ENCODE data around the gene PHETA2. TPM values are rescaled to one million over a fixed set of nuclear protein-coding genes. Genes with fewer than 3 reads are reported as not detected.
"Not testable (repeated sequence)": the region's sequence is repeated elsewhere in the genome, so short reads cannot be mapped to it uniquely, and the experiment has no call there.

The PHETA2 gene
- polyA plus RNA-seq, 2 of the 4 experiments (the other 2 are of a cell fraction) = 0.03 TPM; not detected in 1

- FAIRE-seq (no peak), ATAC-seq (no peak)
- POLR2A ChIA-PET = no interaction called here
Observed at GRCh38 chr22:42127606-42128005, 53.6 kb downstream of the PHETA2 start.

GRCh38 chr22:42128007-42128406, 54.0 kb downstream of the PHETA2 start:
- POLR2A ChIA-PET; H3K4me1 ChIP-seq; H3K9me3 ChIP-seq; H3K4me3 ChIP-seq; H3K27ac ChIP-seq; FAIRE-seq; CTCF ChIA-PET; H3K4me2 ChIP-seq; ATAC-seq; DNase-seq (ENCODE audit: low read depth in 1 of 2, low spot score in 1 of 2): not testable (repeated sequence)
- 89% methylated on average over 11 of the region's 13 CpGs for WGBS (ENCODE audit: missing lambda C conversion rate)

More at GRCh38 chr22:42127606-42128005, 53.6 kb downstream of the PHETA2 start:
- CTCF ChIA-PET = no interaction called here
- no peak overlapping the region for H3K27ac ChIP-seq
- no peak for TF ChIP-seq MAZ (IDR thresholded peaks at IDR 0.05; ENCODE audit: borderline replicate concordance, low read depth, low read length)
- TF ChIP-seq GATA3 (IDR thresholded peaks at IDR 0.05; ENCODE audit: borderline replicate concordance) = no peak
- TF ChIP-seq HDAC2 (IDR thresholded peaks at IDR 0.05) = no peak
- TF ChIP-seq REST (IDR thresholded peaks at IDR 0.05) = no peak
- no peak for TF ChIP-seq ZSCAN20 (CRISPR knock-in tag; IDR thresholded peaks at IDR 0.05)
- no peak for TF ChIP-seq FOXS1 (CRISPR knock-in tag; IDR thresholded peaks at IDR 0.05)
- TF ChIP-seq NFE2L2 (conservative IDR thresholded peaks at IDR 0.05; ENCODE audit: low read length) = no peak
- no peak for TF ChIP-seq ZC3H11A (IDR thresholded peaks at IDR 0.05)
- TF ChIP-seq MYC (IDR thresholded peaks at IDR 0.05; ENCODE audit: borderline replicate concordance, low read length) = no peak
- TF ChIP-seq FOSL2 (IDR thresholded peaks at IDR 0.05) = no peak
- TF ChIP-seq FOSL2 (CRISPR knock-in tag; IDR thresholded peaks at IDR 0.05) = no peak
- TF ChIP-seq JUNB (IDR thresholded peaks at IDR 0.05) = no peak
- TF ChIP-seq MAFK (IDR thresholded peaks at IDR 0.05; ENCODE audit: partially characterized antibody) = no peak
- no peak overlapping the region for H3K4me3 ChIP-seq
- no peak overlapping the region for H3K4me2 ChIP-seq
- no peaks in the 10 kb centered on the region for H3K4me1 ChIP-seq
- no peaks in the 10 kb centered on the region for H3K9me3 ChIP-seq
- no peak for DNase-seq (ENCODE audit: low read depth in 1 of 2, low spot score in 1 of 2)
- 96% methylated on average over 9 of the region's 16 CpGs for WGBS (ENCODE audit: missing lambda C conversion rate)

Small RNA genes lying within 50 kb of the gene (small RNA-seq; reads per million reads assigned to genes)
- gene SNORD13P1 = 0 reads per million in 6 experiments

Other genes starting within 250 kb of the PHETA2 start
- 19.4 and 29.3 TPM in 2 replicates for gene SREBF2, start 241.1 kb upstream of the PHETA2 start, polyA plus RNA-seq (2011; rRNA removed)
- 21.0 to 30.8 TPM (median 29.7 TPM) in 3 replicates for gene SREBF2, start 241.1 kb upstream of the PHETA2 start, polyA plus RNA-seq (2017; fragmentation: RNase III; extraction: RNeasy Plus Mini Kit Qiagen cat#74134 plus additional on column Dnase treatment)
- gene SHISA8, start 159.2 kb upstream of the PHETA2 start, polyA plus RNA-seq (2011; rRNA removed) = not detected in 2 replicates
- 0.14 to 0.15 TPM (median 0.15 TPM) in 3 replicates for gene SHISA8, start 159.2 kb upstream of the PHETA2 start, polyA plus RNA-seq (2017; fragmentation: RNase III; extraction: RNeasy Plus Mini Kit Qiagen cat#74134 plus additional on column Dnase treatment)
- gene TNFRSF13C, start 147.4 kb upstream of the PHETA2 start, polyA plus RNA-seq (2011; rRNA removed) = 0.18 and 0.29 TPM in 2 replicates
- 0.24 to 0.35 TPM (median 0.26 TPM) in 3 replicates for gene TNFRSF13C, start 147.4 kb upstream of the PHETA2 start, polyA plus RNA-seq (2017; fragmentation: RNase III; extraction: RNeasy Plus Mini Kit Qiagen cat#74134 plus additional on column Dnase treatment)
- 22.3 and 23.9 TPM in 2 replicates for gene CENPM, start 127.1 kb upstream of the PHETA2 start, polyA plus RNA-seq (2011; rRNA removed)
- 34.7 to 40.1 TPM (median 36.5 TPM) in 3 replicates for gene CENPM, start 127.1 kb upstream of the PHETA2 start, polyA plus RNA-seq (2017; fragmentation: RNase III; extraction: RNeasy Plus Mini Kit Qiagen cat#74134 plus additional on column Dnase treatment)
- gene SEPTIN3, start 104.8 kb upstream of the PHETA2 start, polyA plus RNA-seq (2011; rRNA removed) = 1.3 and 1.7 TPM in 2 replicates
- 0.84 to 1.3 TPM (median 1.1 TPM) in 3 replicates for gene SEPTIN3, start 104.8 kb upstream of the PHETA2 start, polyA plus RNA-seq (2017; fragmentation: RNase III; extraction: RNeasy Plus Mini Kit Qiagen cat#74134 plus additional on column Dnase treatment)
- gene WBP2NL, start 75.5 kb upstream of the PHETA2 start, polyA plus RNA-seq (2011; rRNA removed) = 0.08 and 0.14 TPM in 2 replicates
- gene WBP2NL, start 75.5 kb upstream of the PHETA2 start, polyA plus RNA-seq (2017; fragmentation: RNase III; extraction: RNeasy Plus Mini Kit Qiagen cat#74134 plus additional on column Dnase treatment) = 0.08 to 0.12 TPM (median 0.10 TPM) in 3 replicates
- 8.9 and 11.4 TPM in 2 replicates for gene NAGA, start 3.4 kb upstream of the PHETA2 start, polyA plus RNA-seq (2011; rRNA removed)
- gene NAGA, start 3.4 kb upstream of the PHETA2 start, polyA plus RNA-seq (2017; fragmentation: RNase III; extraction: RNeasy Plus Mini Kit Qiagen cat#74134 plus additional on column Dnase treatment) = 6.3 to 6.6 TPM (median 6.5 TPM) in 3 replicates
- gene SMDT1, start 5.5 kb downstream of the PHETA2 start, polyA plus RNA-seq (2011; rRNA removed) = 26.7 and 27.1 TPM in 2 replicates
- 23.9 to 29.7 TPM (median 25.3 TPM) in 3 replicates for gene SMDT1, start 5.5 kb downstream of the PHETA2 start, polyA plus RNA-seq (2017; fragmentation: RNase III; extraction: RNeasy Plus Mini Kit Qiagen cat#74134 plus additional on column Dnase treatment)
- 70.7 and 99.0 TPM in 2 replicates for gene NDUFA6, start 16.5 kb downstream of the PHETA2 start, polyA plus RNA-seq (2011; rRNA removed)
- 79.1 to 81.4 TPM (median 79.6 TPM) in 3 replicates for gene NDUFA6, start 16.5 kb downstream of the PHETA2 start, polyA plus RNA-seq (2017; fragmentation: RNase III; extraction: RNeasy Plus Mini Kit Qiagen cat#74134 plus additional on column Dnase treatment)
- gene CYP2D6, start 56.6 kb downstream of the PHETA2 start, polyA plus RNA-seq (2011; rRNA removed) = 0.59 and 0.79 TPM in 2 replicates
- gene CYP2D6, start 56.6 kb downstream of the PHETA2 start, polyA plus RNA-seq (2017; fragmentation: RNase III; extraction: RNeasy Plus Mini Kit Qiagen cat#74134 plus additional on column Dnase treatment) = 0.63 to 1.0 TPM (median 0.91 TPM) in 3 replicates
- gene TCF20, start 196.4 kb downstream of the PHETA2 start, polyA plus RNA-seq (2011; rRNA removed) = 16.5 and 17.1 TPM in 2 replicates
- gene TCF20, start 196.4 kb downstream of the PHETA2 start, polyA plus RNA-seq (2017; fragmentation: RNase III; extraction: RNeasy Plus Mini Kit Qiagen cat#74134 plus additional on column Dnase treatment) = 11.6 to 12.5 TPM (median 11.9 TPM) in 3 replicates